ENCODE measurements around the gene LDB2.

LDB2 gene

DNA sequence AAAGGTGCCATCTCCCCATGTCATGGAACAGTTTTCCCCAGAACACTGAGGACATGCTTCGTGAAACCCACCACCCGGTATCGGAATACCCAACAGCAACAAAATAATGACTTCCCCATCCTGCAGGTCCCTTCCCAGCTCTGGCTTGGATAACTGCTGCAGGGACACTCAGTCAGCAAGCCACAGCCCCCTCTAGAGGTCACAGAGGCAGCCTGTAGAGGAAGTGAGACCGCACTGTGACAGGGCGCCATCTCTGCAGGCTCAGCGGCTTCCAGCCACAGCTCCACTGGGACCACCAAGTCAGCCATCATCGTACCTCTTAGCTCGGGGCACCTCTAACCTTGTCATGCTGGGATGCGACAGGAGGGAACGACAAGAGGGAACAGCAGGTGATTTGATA lies 315.9 kb downstream of the LDB2 start:
- H3K79me2 ChIP-seq = no peaks in the 10 kb centered on the region
- H3K4me3 ChIP-seq (ENCODE audit: low read depth, low read length) = no peak overlapping the region
- H2AFZ ChIP-seq = no peak overlapping the region
- no peaks in the 10 kb centered on the region for H3K27me3 ChIP-seq (ENCODE audit: control insufficient read depth, insufficient read depth, low read length)
- no peak overlapping the region for H3K4me2 ChIP-seq (ENCODE audit: low read length)
- H3K27ac ChIP-seq = no peak overlapping the region
- TF ChIP-seq, protein P1, sequence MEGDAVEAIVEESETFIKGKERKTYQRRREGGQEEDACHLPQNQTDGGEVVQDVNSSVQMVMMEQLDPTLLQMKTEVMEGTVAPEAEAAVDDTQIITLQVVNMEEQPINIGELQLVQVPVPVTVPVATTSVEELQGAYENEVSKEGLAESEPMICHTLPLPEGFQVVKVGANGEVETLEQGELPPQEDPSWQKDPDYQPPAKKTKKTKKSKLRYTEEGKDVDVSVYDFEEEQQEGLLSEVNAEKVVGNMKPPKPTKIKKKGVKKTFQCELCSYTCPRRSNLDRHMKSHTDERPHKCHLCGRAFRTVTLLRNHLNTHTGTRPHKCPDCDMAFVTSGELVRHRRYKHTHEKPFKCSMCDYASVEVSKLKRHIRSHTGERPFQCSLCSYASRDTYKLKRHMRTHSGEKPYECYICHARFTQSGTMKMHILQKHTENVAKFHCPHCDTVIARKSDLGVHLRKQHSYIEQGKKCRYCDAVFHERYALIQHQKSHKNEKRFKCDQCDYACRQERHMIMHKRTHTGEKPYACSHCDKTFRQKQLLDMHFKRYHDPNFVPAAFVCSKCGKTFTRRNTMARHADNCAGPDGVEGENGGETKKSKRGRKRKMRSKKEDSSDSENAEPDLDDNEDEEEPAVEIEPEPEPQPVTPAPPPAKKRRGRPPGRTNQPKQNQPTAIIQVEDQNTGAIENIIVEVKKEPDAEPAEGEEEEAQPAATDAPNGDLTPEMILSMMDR (IDR thresholded peaks at IDR 0.05) = no peak
- no peak overlapping the region for H3K9ac ChIP-seq
- H3K4me1 ChIP-seq = no peaks in the 10 kb centered on the region
- H3K36me3 ChIP-seq (ENCODE audit: control insufficient read depth, insufficient read depth, low read length) = no peaks in the 10 kb centered on the region
- H3K9me3 ChIP-seq (ENCODE audit: control insufficient read depth, low read length) = no peaks in the 10 kb centered on the region

DNA sequence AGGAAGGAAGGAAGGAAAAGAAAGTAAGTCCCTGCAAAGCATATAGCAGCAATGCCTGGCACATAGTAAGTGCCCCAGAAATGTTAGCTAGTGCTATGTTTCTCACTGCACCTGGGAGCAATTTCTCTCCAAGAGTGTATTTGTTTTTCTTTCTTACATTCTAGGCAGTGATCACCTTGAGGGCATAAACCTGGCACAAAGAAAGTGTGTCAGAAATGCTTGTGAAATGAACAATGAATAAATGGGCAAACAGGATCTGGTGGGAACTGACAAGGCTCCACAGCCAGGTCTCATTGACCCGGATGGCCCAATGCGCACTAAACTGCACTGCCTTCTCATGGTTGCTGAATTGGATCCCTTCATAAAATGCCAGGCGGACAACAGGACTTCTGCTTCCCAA lies 316.4 kb downstream of the LDB2 start:
- Histone ChIP-seq H3K79me2 (no peaks in the 10 kb centered on the region), H3K9ac (no peak overlapping the region), H3K36me3 (ENCODE audit: control insufficient read depth, insufficient read depth, low read length) (no peaks in the 10 kb centered on the region), H3K27ac (no peak overlapping the region), H3K9me3 (ENCODE audit: control insufficient read depth, low read length) (no peaks in the 10 kb centered on the region), H3K4me1 (no peaks in the 10 kb centered on the region), H3K4me3 (ENCODE audit: low read depth, low read length) (no peak overlapping the region), H3K4me2 (ENCODE audit: low read length) (no peak overlapping the region), H2AFZ (no peak overlapping the region), H3K27me3 (ENCODE audit: control insufficient read depth, insufficient read depth, low read length) (no peaks in the 10 kb centered on the region)
- TF ChIP-seq, protein P1 (IDR thresholded peaks at IDR 0.05) = no peak

DNA sequence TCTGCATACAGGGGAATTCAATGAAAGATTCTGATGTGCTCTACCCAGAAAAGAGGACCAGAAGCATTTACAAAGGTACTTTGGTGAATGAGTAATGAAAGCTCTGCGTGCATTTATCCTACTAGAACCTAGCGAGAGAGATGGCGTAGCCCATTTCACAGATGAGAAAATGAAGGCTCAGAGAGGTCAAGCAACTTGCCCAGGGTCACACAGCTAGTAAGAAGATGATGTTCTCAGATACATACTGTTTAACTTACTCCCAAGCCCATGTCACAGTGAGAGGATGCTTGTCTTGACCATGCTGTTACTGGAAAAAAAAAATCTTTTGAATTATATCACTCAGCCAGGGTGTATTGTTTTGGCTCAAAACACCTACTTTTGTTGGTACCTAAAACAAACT lies 317.3 kb downstream of the LDB2 start:
- Histone ChIP-seq H3K4me3 (ENCODE audit: low read depth, low read length) (no peak overlapping the region), H3K27ac (no peak overlapping the region), H3K4me2 (ENCODE audit: low read length) (no peak overlapping the region), H3K9ac (no peak overlapping the region), H3K27me3 (ENCODE audit: control insufficient read depth, insufficient read depth, low read length) (no peaks in the 10 kb centered on the region), H3K36me3 (ENCODE audit: control insufficient read depth, insufficient read depth, low read length) (no peaks in the 10 kb centered on the region), H3K4me1 (no peaks in the 10 kb centered on the region), H3K9me3 (ENCODE audit: control insufficient read depth, low read length) (no peaks in the 10 kb centered on the region), H2AFZ (no peak overlapping the region), H3K79me2 (no peaks in the 10 kb centered on the region)
- TF ChIP-seq, protein P1 (IDR thresholded peaks at IDR 0.05) = no peak

GRCh38 chr4:16580514-16580913 lies 317.9 kb downstream of the LDB2 start:
- no peaks in the 10 kb centered on the region for H3K36me3 ChIP-seq (ENCODE audit: control insufficient read depth, insufficient read depth, low read length)
- no peaks in the 10 kb centered on the region for H3K79me2 ChIP-seq
- H3K4me2 ChIP-seq (ENCODE audit: low read length) = no peak overlapping the region
- no peak overlapping the region for H3K9ac ChIP-seq
- H2AFZ ChIP-seq = no peak overlapping the region
- TF ChIP-seq, protein P1 (IDR thresholded peaks at IDR 0.05) = no peak
- no peak overlapping the region for H3K27ac ChIP-seq
- H3K9me3 ChIP-seq (ENCODE audit: control insufficient read depth, low read length) = no peaks in the 10 kb centered on the region
- H3K4me3 ChIP-seq (ENCODE audit: low read depth, low read length) = no peak overlapping the region
- no peaks in the 10 kb centered on the region for H3K27me3 ChIP-seq (ENCODE audit: control insufficient read depth, insufficient read depth, low read length)
- H3K4me1 ChIP-seq = no peaks in the 10 kb centered on the region

DNA sequence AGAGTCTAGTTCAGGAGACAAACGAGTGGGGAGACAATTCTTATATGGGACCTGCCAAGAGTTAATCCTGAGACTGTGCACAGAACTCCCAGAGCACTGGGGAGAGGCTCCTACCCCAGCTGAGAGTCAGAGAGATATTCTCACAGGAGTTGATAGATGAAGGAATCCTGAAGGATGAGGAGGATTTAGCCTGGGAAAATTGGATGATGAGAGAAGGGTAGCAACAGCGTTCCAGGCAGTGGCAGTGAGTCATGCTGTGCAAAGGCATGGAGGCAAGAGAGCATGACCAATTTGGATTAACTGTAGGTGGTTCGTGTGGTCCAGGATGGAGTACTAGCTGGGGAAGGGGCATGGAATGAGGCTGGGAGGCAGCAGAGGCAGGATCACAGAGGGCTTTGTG lies 318.6 kb downstream of the LDB2 start:
- Histone ChIP-seq H3K79me2 (no peaks in the 10 kb centered on the region), H3K4me2 (ENCODE audit: low read length) (no peak overlapping the region), H3K27me3 (ENCODE audit: control insufficient read depth, insufficient read depth, low read length) (no peaks in the 10 kb centered on the region), H2AFZ (no peak overlapping the region), H3K36me3 (ENCODE audit: control insufficient read depth, insufficient read depth, low read length) (no peaks in the 10 kb centered on the region), H3K9me3 (ENCODE audit: control insufficient read depth, low read length) (no peaks in the 10 kb centered on the region), H3K9ac (no peak overlapping the region), H3K4me1 (no peaks in the 10 kb centered on the region), H3K4me3 (ENCODE audit: low read depth, low read length) (no peak overlapping the region), H3K27ac (no peak overlapping the region)
- TF ChIP-seq, protein P1 (IDR thresholded peaks at IDR 0.05) = no peak
